Left ventricle myocardium inferior (tissue), 1 donor: ENCODE results near the gene TNIK. TPM values are rescaled to one million over a fixed set of nuclear protein-coding genes. Genes with fewer than 3 reads are reported as not detected.

ENCODE experiments used
- DNase-seq: peaks from one replicate; pipeline ENCODE4 v3.0.0-alpha.2; 2020
- H3K27ac ChIP-seq: fragments of 200-600 bp; replicated peaks from 2 replicates; pipeline ENCODE4 v1.8.0; 2021
- H3K27me3 ChIP-seq: fragments of 200-600 bp; 2 replicates; pipeline ENCODE4 v1.8.0; 2021; ENCODE audit warnings: low read depth
- H3K36me3 ChIP-seq: fragments of 200-600 bp; 2 replicates; pipeline ENCODE4 v1.8.0; 2021
- H3K4me1 ChIP-seq: fragments of 200-600 bp; 2 replicates; pipeline ENCODE4 v1.8.0; 2021
- H3K4me3 ChIP-seq: fragments of 200-600 bp; 2 replicates; pipeline ENCODE4 v1.8.0; 2021; ENCODE audit warnings: mild to moderate bottlenecking, moderate library complexity
- H3K9me3 ChIP-seq: fragments of 200-600 bp; replicated peaks from 2 replicates; pipeline ENCODE4 v1.8.0; 2021
- intact Hi-C: fragments of 100-400 bp; cut with micrococcal nuclease; formaldehyde crosslinking; loops from one replicate; pipeline ENCODE4 v1.11.0; 2022
- total RNA-seq: library from RNA; stranded (reverse); fragmentation: NEBNext Ultra II Directional; extraction: Animal tissue kit (Norgen Biotek cat#: 25700); gene quantifications from one replicate; pipeline ENCODE4 v1.2.1, GENCODE V29; 2021
- TF ChIP-seq, protein P1 (sequence below): fragments of 200-600 bp; IDR thresholded peaks from 2 replicates; pipeline ENCODE4 v1.8.0; 2021; ENCODE audit warnings: antibody characterized with exemption, mild to moderate bottlenecking, borderline replicate concordance
- donor health status: DM: no; HTN: yes; CAD: no; lungs with severe emphysema.

The TNIK gene
- total RNA-seq, 1 donor from 2014 or later, result 28.6 TPM

- intact Hi-C loops, result no loop called here
- Histone ChIP-seq H3K27ac (peak overlapping the region; percentile 71), H3K9me3 (no peaks in the 10 kb centered on the region), H3K36me3 (no peaks in the 10 kb centered on the region), H3K4me3 (no peak overlapping the region), H3K27me3 (no peaks in the 10 kb centered on the region), H3K4me1 (peaks cover 51% of the 10 kb centered on the region)
- TF ChIP-seq, protein P1, sequence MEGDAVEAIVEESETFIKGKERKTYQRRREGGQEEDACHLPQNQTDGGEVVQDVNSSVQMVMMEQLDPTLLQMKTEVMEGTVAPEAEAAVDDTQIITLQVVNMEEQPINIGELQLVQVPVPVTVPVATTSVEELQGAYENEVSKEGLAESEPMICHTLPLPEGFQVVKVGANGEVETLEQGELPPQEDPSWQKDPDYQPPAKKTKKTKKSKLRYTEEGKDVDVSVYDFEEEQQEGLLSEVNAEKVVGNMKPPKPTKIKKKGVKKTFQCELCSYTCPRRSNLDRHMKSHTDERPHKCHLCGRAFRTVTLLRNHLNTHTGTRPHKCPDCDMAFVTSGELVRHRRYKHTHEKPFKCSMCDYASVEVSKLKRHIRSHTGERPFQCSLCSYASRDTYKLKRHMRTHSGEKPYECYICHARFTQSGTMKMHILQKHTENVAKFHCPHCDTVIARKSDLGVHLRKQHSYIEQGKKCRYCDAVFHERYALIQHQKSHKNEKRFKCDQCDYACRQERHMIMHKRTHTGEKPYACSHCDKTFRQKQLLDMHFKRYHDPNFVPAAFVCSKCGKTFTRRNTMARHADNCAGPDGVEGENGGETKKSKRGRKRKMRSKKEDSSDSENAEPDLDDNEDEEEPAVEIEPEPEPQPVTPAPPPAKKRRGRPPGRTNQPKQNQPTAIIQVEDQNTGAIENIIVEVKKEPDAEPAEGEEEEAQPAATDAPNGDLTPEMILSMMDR, result no peak
- DNase-seq, result no peak
These were observed 126.3 kb downstream of the TNIK start for GRCh38 chr3:171333784-171334464.

- intact Hi-C loops, result no loop called here
- H3K27me3 ChIP-seq, result no peaks in the 10 kb centered on the region
- peak overlapping the region; percentile 37 for H3K27ac ChIP-seq
- TF ChIP-seq, protein P1, result no peak
- H3K36me3 ChIP-seq, result no peaks in the 10 kb centered on the region
- no peak overlapping the region for H3K4me3 ChIP-seq
- no peak for DNase-seq
- H3K9me3 ChIP-seq, result no peaks in the 10 kb centered on the region
- H3K4me1 ChIP-seq, result peaks cover 73% of the 10 kb centered on the region
These were observed 129.3 kb downstream of the TNIK start for GRCh38 chr3:171330938-171331337.

- no peak for DNase-seq
- TF ChIP-seq, protein P1, result no peak
- no peaks in the 10 kb centered on the region for H3K9me3 ChIP-seq
- H3K27me3 ChIP-seq, result no peaks in the 10 kb centered on the region
- no peaks in the 10 kb centered on the region for H3K36me3 ChIP-seq
- H3K27ac ChIP-seq, result peak overlapping the region; percentile 31
- H3K4me1 ChIP-seq, result peaks cover 74% of the 10 kb centered on the region
- no peak overlapping the region for H3K4me3 ChIP-seq
- intact Hi-C loops, result no loop called here
These were observed 130.5 kb downstream of the TNIK start for GRCh38 chr3:171329746-171330145.

DNA sequence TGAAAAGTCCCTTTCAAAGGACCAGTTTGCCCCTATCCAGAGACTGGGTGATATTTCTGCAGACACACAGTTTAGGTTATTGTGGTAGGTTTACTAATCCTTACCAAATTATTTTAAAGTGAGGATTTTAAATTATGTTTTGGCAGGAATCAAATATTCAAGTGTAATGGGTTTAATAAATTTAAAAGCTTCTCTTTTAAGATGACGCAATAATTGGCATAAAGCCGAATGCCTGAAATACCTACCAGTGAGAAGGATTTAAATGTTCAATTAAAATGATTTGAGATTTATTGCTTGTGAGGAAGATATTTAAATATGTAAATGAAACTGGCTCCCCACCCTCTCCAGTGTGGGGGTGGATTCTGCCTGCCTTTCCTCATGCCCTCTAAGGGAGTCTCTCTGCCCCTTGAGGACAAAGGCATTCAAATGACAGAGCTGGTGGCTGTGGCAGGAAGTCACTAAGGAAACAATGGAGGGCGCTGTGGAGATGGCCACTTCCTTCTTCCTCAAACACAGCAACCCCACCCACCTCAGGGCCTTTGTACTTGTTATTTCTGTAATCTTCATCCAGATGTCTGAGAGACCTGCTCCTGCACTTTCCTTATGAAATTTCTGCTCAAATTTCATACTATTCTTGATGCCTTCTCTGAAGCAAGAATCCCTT is 131.7 kb downstream of the TNIK start:
- Histone ChIP-seq H3K9me3 (no peaks in the 10 kb centered on the region), H3K4me1 (peaks cover 74% of the 10 kb centered on the region), H3K4me3 (no peak overlapping the region), H3K27ac (peak overlapping the region; percentile 14), H3K36me3 (no peaks in the 10 kb centered on the region), H3K27me3 (no peaks in the 10 kb centered on the region)
- TF ChIP-seq, protein P1, result no peak
- DNase-seq, result no peak
- intact Hi-C loops, result no loop called here

DNA sequence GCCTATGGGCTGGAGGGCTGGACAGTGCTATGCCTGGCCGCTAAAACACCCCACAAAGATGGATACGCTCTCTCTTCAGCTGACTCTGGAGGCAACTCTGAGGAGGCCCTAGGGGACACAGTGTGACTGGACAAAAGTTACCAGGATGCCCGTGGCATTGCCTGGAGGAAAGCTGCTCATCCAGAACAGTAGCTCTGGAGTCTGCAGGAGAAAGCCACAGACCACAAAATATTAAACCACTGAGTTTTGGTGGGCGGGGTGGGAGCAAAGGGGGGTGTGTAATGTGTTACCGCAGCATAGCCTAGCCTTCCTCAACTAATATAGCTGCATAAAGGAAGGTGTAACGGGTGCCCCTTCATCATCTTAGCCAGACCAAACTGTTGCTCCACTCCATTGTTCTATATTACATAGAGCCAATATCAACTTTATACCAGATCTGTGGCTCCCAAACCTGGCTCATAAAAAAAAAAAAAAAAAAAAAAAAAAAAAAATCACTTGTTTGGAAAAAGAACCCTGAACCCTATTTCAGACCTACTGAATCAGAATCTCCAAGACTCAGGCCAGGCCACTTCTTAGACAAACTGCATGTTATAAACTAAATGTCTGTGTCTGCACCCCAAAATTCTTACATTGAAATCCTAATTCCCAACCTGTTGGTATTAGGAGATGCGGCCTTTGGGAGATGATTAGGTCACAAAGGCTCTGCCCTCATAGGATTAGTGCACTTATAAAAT is 132.6 kb downstream of the TNIK start:
- H3K4me1 ChIP-seq, result peaks cover 81% of the 10 kb centered on the region
- TF ChIP-seq, protein P1, result no peak

More for the DNA sequence above, 132.6 kb downstream of the TNIK start:
- intact Hi-C loops, result no loop called here
- no peaks in the 10 kb centered on the region for H3K9me3 ChIP-seq
- no peak overlapping the region for H3K27ac ChIP-seq
- DNase-seq, result no peak
- no peaks in the 10 kb centered on the region for H3K27me3 ChIP-seq
- no peaks in the 10 kb centered on the region for H3K36me3 ChIP-seq
- H3K4me3 ChIP-seq, result no peak overlapping the region
